NCI-H146 treated with DMSO at 0.1 percent for 48 hours (cell line): ENCODE measurements around the gene RASIP1.

Experiments
- DNase-seq: peaks from one replicate; lab custom pipeline; 2025; ENCODE audit not compliant: unreplicated experiment; lab: John Stamatoyannopoulos, UW

The RASIP1 gene

GRCh38 chr19:48676487-48676886 lies 63.9 kb downstream of the RASIP1 start:
- DNase-seq: no peak

GRCh38 chr19:48674921-48675824 lies 65.2 kb downstream of the RASIP1 start:
- DNase-seq: peak; percentile 69

GRCh38 chr19:48674216-48674809 lies 66.1 kb downstream of the RASIP1 start:
- no peak for DNase-seq

DNA sequence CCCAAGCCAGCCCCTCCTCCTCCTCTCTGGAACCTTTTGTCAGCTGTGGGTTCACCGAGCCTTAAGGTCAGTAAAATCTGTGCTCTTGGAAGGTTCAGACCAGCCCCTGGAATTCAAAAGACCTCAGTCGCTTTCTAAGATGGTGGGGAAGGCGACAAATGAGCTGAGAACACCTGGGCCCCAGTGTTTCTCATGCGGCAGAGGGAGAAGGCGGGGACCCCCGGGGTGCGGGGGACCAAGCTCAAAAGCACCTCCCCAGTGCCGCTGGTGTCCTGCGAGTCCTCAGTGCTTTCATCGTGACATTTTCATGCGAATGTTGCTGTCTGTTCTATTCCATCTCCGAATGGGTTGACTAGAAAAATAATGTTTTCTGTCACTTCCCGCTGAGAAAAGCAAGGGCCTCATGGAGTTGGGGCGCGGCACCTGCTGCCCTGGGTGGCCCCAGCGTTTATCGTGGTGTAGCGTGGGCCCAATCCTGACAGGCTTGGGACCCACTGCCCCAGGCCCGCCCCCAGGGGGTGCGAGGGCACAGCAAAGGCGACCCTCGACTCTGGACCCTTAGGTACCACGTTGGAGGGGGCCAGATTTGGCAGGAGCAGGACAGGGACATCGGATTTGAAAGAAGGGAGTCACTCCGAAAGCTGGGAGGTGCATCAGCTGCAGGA lies 66.8 kb downstream of the RASIP1 start:
- DNase-seq: no peak

DNA sequence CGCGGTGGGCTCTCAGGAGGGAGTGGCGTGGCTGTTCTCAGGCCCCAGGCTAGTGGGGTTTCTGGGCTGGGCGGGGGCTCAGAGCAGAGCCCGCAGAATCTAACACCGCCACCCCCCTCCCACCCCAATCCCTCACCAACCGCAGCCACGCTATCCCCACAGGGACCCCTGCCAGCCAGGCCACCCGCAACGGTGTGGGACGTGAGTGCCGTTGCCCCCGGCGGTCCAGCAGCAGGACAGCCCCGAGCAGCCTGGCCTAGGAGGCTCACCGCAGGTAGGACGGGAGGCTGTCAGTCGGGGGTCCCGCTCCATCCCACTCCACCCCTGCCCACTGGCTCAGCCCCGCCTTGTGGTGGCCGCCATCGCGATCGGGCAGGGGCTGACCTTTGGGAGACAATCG lies 67.4 kb downstream of the RASIP1 start, which contains the start of gene NTN5:
Gene NTN5, minus strand, starts transcription at position 24 of the 400 bp plus-strand sequence. CDS start 2,031 bp downstream, outside the sequence.
- no peak for DNase-seq

- no peak for DNase-seq
Measured at GRCh38 chr19:48671446-48671995, 68.9 kb downstream of the RASIP1 start.

DNA sequence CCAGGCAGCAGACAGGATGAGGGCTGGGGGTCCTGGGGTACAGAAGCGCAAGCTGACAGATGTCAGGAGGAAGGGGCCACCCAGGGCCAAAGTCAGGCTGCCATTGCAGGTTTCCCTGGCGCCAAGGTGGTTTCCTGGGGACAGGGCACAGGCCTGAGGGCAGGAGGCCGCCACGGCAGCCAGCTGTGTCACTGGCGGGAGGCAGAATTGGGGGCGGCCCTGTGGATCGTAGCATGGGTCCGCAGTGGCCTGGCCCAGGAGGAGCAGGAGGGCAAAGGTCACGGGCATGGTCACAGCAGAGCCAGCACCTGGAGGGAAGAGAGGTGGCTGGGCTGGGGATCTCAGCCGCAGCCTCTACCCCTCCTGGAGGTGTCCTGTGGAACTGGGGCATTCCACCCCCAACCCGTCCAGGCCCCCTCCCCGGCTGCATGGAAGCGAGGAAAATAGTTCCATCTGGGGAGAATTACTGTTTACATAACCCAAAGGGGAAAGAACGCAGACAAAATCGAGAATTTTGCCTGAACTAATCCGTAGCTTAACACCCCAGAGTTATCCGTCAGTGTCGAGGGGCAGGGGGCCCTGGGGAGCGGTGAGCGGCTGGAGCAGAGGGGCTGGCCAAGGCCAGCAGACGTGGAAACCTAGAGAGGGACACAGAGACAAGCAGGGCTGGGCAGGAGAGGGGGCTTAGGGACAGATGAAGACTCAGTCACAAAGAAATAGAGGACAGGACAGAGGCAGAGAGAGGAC lies 69.5 kb downstream of the RASIP1 start:
- no peak for DNase-seq
